MCF 10A (cell line): ENCODE measurements around the gene FPR3. TPM values are rescaled to one million over a fixed set of nuclear protein-coding genes. Genes with fewer than 3 reads are reported as not detected.

Experiments used
- BruUV-seq: library from RNA; stranded (reverse); fragments of 400-500 nt; replicated peaks from 2 replicates; lab custom pipeline; 2021; lab: Mats Ljungman, UMichigan
- CTCF ChIA-PET: fragments of 300-600 bp; sonication (Branson Sonifier 250); formaldehyde crosslinking; extraction: SDS; loops from one replicate; lab custom pipeline; 2021; ENCODE audit warnings: antibody characterized with exemption, inconsistent platforms; lab: Yijun Ruan, JAX
- POLR2A ChIA-PET: fragments of 300-600, 350-650 bp; sonication (Branson Sonifier 250); formaldehyde crosslinking; extraction: SDS; loops from one replicate; lab custom pipeline; 2020; ENCODE audit warnings: antibody characterized with exemption, inconsistent platforms; lab: Yijun Ruan, JAX
- DNase-seq: peaks from one replicate; pipeline ENCODE4 v3.0.0-alpha.2; 2018; ENCODE audit not compliant: unreplicated experiment
- H3K27ac Mint-ChIP-seq: one replicate; pipeline ENCODE4 v1.8.0; 2022; ENCODE audit warnings: mild to moderate bottlenecking, low read depth, mixed read lengths; ENCODE audit not compliant: unreplicated experiment
- H3K27me3 Mint-ChIP-seq: one replicate; pipeline ENCODE4 v1.8.0; 2022; ENCODE audit warnings: mixed read lengths; ENCODE audit not compliant: insufficient read depth, unreplicated experiment
- H3K36me3 Mint-ChIP-seq: one replicate; pipeline ENCODE4 v1.8.0; 2022; ENCODE audit warnings: mild to moderate bottlenecking, moderate library complexity, mixed read lengths; ENCODE audit not compliant: insufficient read depth, unreplicated experiment
- H3K4me1 Mint-ChIP-seq: one replicate; pipeline ENCODE4 v1.8.0; 2022; ENCODE audit warnings: mixed read lengths; ENCODE audit not compliant: insufficient read depth, unreplicated experiment
- H3K4me3 Mint-ChIP-seq: one replicate; pipeline ENCODE4 v1.8.0; 2022; ENCODE audit warnings: mild to moderate bottlenecking, moderate library complexity, mixed read lengths; ENCODE audit not compliant: unreplicated experiment
- H3K9me3 Mint-ChIP-seq: one replicate; pipeline ENCODE4 v1.8.0; 2022; ENCODE audit warnings: mixed read lengths; ENCODE audit not compliant: unreplicated experiment
- CTCF ChIP-seq: fragments of 200-600 bp; IDR thresholded peaks from one replicate; pipeline ENCODE4 v1.8.0; 2022; ENCODE audit warnings: antibody characterized with exemption, mild to moderate bottlenecking; ENCODE audit not compliant: unreplicated experiment
- intact Hi-C: fragments of 100-400 bp; cut with micrococcal nuclease; formaldehyde crosslinking; loops from 2 replicates; pipeline ENCODE4 v1.14.1; 2022
- total RNA-seq: library from RNA; stranded (reverse); gene quantifications from 2 replicates; pipeline ENCODE4 v1.2.3, GENCODE V29; 2022

FPR3 gene
- total RNA-seq, 1 experiment from 2014 or later: not detected

DNA sequence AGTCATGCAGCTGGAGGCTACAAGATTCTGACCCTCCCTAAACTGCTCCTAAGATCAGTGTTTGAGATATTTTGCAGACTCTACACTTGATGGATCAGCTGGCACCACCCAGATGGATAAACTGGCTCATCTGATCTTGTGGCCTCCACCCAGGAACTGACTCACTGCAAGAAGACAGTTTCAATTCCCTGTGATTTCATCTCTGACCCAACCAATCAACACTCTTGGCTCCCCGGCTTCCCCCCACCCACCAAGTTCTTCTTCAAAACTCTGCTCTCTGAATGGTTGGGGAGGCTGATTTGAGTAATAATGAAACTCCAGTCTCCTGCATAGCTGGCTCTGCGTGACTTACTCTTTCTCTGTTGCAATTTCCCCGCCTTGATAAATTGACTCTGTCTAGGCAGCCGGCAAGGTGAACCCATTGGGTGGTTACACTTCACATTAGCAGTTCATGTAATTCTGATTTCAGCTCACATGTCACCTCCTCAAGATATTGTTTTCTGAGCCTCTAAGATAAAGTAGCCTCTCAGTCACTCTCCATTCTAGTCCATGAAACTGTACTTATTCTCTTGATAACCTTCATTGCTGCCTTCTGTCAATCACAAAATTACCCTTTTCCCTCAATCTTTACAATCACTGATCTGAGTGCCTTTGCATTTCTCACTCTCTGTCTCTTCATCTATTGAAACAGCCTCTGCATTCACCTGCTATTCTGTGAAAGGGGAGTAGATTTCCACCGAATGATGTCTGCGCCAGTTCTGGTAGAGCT, 9.9 kb upstream of the FPR3 start:
- POLR2A ChIA-PET: interaction anchor here (0.7 to 1.9 kb wide), 7 partner anchors 14 to 421 kb away, joined by 3 to 12 read pairs (median 4); partner anchors contain the start of gene ZNF432
- TF ChIP-seq CTCF: no peak

DNA sequence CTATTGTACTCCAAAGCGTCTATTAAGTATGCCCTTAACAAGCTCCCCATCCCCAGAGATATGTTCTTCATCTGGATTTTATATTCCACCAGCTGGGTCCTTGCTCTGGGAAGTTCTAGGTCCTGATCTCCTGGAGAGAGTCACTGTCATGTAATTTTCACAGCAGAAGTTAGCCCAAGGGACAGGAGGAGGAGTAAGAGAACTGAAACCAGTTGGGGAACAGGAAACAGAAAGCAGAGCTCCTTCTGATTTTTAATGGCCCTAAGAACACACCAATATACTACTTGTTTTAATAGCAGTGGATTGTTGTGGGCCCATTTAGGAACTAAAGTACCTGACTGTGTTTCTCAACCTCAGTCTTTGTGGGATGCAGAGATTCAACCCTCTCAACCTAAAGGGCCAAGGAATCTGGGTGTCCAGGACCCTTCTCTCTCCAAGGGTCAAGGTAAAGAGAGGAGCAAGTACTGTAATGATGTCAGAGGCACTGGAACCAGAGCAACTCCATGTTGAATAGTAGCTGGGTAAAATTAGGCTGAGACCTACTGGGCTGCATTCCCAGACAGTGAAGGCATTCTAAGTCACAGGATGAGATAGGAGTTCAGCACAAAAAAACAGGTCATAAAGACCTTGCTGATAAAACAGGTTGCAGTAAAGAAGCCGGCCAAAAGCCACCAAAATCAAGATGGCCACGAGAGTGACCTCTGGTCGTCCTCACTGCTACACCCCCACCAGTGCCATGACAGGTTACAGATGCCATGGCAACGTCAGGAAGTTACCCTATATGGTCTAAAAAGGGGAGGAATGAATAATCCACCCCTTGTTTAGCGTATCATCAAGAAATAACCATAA, 8.1 kb upstream of the FPR3 start:
- no peaks in the 10 kb centered on the region for H3K27me3 Mint-ChIP-seq
- CTCF ChIA-PET: interaction anchor here (0.9 to 3.0 kb wide), 2 partner anchors 9 to 22 kb away, joined by 3 to 11 read pairs; no protein-coding TSS in a partner anchor
- no peak for TF ChIP-seq CTCF
- no peak overlapping the region for H3K4me3 Mint-ChIP-seq
- no peak for DNase-seq
- H3K4me1 Mint-ChIP-seq: peaks cover 5% of the 10 kb centered on the region
- H3K27ac Mint-ChIP-seq: peak overlapping the region; percentile 46
- BruUV-seq: no TSS peak
- H3K9me3 Mint-ChIP-seq: peaks cover 7% of the 10 kb centered on the region
- intact Hi-C loops: loop anchor here (5.0 to 10.0 kb wide), 2 partner anchors 195 to 762 kb away; partner anchors contain the start of gene KLK11
- H3K36me3 Mint-ChIP-seq: no peaks in the 10 kb centered on the region
- POLR2A ChIA-PET: no interaction called here

More for the DNA sequence above, 9.9 kb upstream of the FPR3 start:
- CTCF ChIA-PET: interaction anchor here (0.5 to 2.2 kb wide), 9 partner anchors 10 to 447 kb away, joined by 3 to 18 read pairs (median 3); no protein-coding TSS in a partner anchor
- Mint-ChIP-seq H3K4me3 (no peak overlapping the region), H3K27ac (no peak overlapping the region), H3K9me3 (peaks cover 7% of the 10 kb centered on the region), H3K4me1 (peaks cover 5% of the 10 kb centered on the region), H3K36me3 (no peaks in the 10 kb centered on the region), H3K27me3 (no peaks in the 10 kb centered on the region)
- BruUV-seq: TSS peak; percentile 87
- peak; percentile 90 for DNase-seq
- intact Hi-C loops: loop anchor here (1.0 to 10.0 kb wide), 4 partner anchors 25 to 760 kb away; partner anchors contain the start of gene KLK11

DNA sequence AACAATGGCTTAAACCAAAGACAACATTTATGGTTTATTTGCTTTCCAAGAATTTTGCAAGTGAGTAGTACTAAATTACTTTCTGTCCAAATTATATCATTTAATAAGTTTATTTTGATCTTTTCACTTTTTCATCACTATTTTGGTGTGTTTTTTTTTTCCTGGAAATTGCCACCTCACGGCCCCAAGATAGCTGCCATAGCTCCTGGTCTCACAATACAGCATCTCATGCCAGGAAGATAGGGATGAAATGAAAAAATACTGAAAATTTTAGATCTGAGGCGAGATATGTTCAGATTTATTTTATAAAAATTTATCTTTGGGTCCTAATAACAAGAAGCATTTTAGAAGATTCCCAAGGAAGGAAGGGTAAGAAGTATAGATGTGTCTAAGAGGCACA, 6.9 kb upstream of the FPR3 start:
- peaks cover 5% of the 10 kb centered on the region for H3K4me1 Mint-ChIP-seq
- intact Hi-C loops: loop anchor here (5.0 to 10.0 kb wide), 2 partner anchors 196 to 763 kb away; partner anchors contain the start of gene KLK11
- ChIA-PET CTCF (interaction anchor here (3.0 kb wide), 1 partner anchor 11 kb away, joined by 11 read pairs; no protein-coding TSS in a partner anchor), POLR2A (interaction anchor here (1.3 kb wide), 1 partner anchor 9 kb away, joined by 3 read pairs; no protein-coding TSS in a partner anchor)
- no peak for TF ChIP-seq CTCF
- peaks cover 7% of the 10 kb centered on the region for H3K9me3 Mint-ChIP-seq
- no peaks in the 10 kb centered on the region for H3K27me3 Mint-ChIP-seq
- H3K27ac Mint-ChIP-seq: no peak overlapping the region
- no TSS peak for BruUV-seq
- no peak for DNase-seq
- H3K4me3 Mint-ChIP-seq: no peak overlapping the region
- no peaks in the 10 kb centered on the region for H3K36me3 Mint-ChIP-seq
